Activated CD4-positive, alpha-beta T cell treated with anti-CD3 and anti-CD28 coated beads for 1 hour (primary cell): ENCODE measurements around the gene SLC5A12.

ENCODE experiments used
- DNase-seq: peaks from one replicate; pipeline ENCODE4 v3.0.0-alpha.2; 2020

SLC5A12 gene

GRCh38 chr11:26721948-26722475, at the start of gene SLC5A12:
Gene SLC5A12 (minus strand): TSS chr11:26722060. CDS start chr11:26721714, 346 bp downstream.
- no peak for DNase-seq

DNA sequence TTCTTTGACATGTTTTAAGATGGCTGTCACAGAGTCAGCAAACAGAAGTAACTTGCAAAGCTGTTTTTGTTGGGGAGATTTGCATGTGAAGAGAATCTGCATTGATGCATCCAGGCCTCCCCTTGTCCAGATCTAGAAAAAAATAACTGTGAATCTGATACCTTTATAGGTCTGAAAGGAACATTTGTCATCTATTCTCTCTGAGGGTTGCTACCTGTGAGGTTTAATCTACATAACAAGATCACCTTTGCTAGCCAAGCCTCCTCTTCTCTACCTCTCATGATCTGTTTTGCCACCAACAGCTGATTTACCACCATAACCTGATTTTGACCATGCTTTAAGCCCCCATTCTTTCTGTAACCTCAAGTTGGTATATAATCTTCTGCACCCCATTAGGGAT, 47.2 kb upstream of the SLC5A12 start:
- no peak for DNase-seq

DNA sequence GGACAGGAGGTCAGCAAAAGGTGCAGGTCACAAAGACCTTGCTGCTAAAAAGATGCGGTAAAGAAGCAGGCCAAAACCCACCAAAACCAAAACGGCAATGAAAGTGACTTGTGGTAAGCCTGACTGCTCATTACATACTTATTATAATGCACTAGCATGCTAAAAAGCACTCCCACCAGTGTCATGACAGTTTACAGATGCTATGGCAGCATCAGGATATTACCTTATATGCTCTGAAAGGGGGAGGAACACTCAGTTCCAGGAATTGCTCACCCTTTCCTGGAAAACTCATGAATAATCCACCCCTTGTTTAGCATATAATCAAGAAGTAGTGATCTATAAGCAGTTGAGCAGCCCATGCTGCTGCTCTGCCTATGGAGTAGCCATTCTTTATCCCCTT, 45.2 kb upstream of the SLC5A12 start:
- DNase-seq = no peak

DNA sequence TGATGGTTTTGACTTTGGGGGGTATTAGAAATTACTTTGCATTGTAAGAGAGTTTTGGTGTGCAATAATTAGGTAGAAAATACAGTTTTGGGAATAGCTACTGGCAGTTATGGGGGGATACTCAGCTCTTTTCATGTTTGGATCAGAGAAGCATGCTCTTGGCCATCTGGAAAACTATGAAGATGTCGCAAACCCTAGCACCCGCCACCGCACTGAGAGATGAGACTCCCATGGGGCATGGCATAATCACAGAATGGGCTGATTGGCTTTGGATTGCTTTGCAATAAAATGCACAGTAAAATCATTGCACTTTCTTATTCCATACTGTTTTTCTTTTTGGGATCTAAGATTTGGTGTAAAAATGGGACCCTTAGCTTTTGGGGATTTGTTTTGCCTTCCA, 43.5 kb upstream of the SLC5A12 start:
- no peak for DNase-seq

- DNase-seq = no peak
These were observed 43.0 kb upstream of the SLC5A12 start for GRCh38 chr11:26764825-26765224.

DNA sequence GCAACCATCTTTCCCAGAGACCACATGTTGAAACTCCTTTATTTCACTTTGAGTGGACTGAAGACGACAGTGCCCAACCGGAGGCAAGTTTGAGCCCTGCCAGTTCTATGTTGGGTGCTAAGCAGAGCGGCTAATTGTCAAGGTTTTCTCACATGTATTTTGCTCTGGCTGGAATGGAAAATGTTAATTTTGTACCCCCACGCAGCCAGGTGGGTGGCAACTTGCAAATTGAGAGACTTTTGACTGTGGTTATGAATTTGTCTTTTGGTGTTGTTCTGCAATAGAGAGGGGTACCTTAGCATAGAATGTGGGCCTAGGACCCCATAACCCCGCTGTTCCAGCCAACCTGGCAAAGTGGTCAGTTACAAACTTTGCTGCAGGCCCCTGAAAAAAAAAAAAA, 42.5 kb upstream of the SLC5A12 start:
- DNase-seq = no peak

GRCh38 chr11:26762089-26762488, 40.2 kb upstream of the SLC5A12 start:
- no peak for DNase-seq

DNA sequence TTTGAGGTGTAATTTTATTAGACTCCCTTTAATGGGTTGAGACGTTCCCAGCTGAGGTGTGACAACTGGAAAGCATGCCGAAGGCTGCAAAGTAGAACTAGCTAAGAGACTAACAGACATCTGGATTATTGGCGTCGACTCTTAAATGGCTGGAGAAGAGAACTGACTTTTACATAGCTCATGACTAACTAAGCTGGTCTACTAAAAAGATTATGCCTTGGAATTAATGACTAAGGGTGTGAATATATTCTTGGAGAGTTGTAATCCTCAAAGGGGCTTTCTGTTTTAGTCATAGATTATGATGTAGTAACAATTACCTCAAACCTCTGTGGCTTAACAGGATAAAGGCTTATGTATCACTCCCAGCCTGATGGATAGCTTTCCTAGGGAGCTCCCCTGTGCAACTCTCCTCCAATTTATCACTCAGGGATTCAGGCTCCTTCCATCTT, 39.5 kb upstream of the SLC5A12 start:
- DNase-seq = no peak

DNA sequence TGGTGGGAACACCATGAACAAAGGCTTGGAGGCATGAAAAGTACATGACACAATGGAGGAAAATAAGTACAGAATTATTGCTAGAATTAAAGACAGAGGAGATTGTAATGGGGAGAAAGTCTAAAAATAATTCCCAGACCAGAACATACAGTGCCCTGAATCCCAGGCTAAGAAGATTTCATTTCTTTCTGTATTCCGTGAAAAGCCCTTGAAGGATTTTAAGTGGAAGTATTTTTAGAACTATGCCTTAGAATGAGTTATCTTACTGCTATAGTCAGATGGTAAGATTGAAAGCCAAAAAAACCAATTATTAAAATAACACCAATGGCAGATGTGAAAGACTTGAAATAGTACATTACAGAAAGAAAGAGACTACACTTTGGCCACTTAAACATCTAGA, 36.1 kb upstream of the SLC5A12 start:
- no peak for DNase-seq

GRCh38 chr11:26755762-26756161, 33.9 kb upstream of the SLC5A12 start:
- no peak for DNase-seq

GRCh38 chr11:26753723-26754504, 32.1 kb upstream of the SLC5A12 start:
- DNase-seq = no peak

GRCh38 chr11:26749927-26750326, 28.1 kb upstream of the SLC5A12 start:
- no peak for DNase-seq

DNA sequence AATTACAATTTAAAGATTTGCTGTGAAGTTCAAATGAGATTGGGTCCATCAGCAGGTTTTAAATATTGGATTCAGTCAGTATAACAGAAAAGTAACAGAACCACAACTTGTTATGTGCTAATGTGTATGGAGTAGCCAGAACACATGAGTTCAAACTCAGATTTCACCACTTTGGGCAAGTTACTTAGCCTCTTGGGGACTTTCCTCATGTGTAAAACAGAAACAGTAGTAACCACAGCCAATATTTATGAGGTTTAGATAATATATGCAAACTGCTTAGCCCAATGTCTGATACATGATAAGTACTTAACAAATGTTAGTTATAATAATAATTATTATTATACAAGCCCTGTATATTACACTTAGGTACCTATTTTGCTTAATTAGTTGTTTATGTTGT, 21.8 kb upstream of the SLC5A12 start:
- no peak for DNase-seq

GRCh38 chr11:26742966-26743365, 21.1 kb upstream of the SLC5A12 start:
- no peak for DNase-seq

- no peak for DNase-seq
These were observed 19.2 kb upstream of the SLC5A12 start for GRCh38 chr11:26741036-26741435.

DNA sequence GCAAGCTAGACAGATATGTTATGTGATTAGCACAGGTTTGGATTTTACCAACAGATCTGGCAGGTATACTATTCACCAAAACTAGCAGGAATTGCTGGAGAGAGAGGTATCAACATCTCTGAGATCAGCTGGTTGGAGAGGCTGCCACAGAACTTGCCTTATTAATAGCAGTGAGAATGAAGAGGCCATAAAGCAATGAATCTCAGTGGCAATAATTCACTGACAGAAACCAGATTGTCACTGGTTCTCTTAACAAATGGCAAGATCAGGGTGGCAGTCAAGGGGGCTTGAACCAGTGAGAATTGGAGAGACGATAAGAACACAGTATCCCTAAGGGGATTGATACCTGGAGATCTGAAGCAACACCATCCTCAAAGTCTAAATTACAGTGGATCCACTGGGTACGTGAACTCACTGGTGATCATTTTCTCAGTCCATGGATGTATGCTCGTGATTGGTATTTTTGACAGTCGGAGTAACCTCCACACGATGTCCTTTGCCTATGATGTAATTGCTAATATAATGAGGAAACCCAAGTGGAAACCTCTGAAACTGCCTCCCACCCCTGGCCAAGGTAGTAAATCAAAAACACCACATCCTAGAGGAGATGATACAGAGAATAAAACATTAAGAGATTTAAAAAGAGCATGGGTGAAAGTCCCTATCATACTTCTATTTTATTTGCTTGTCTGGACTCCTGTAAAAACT, 17.7 kb upstream of the SLC5A12 start:
- no peak for DNase-seq

DNA sequence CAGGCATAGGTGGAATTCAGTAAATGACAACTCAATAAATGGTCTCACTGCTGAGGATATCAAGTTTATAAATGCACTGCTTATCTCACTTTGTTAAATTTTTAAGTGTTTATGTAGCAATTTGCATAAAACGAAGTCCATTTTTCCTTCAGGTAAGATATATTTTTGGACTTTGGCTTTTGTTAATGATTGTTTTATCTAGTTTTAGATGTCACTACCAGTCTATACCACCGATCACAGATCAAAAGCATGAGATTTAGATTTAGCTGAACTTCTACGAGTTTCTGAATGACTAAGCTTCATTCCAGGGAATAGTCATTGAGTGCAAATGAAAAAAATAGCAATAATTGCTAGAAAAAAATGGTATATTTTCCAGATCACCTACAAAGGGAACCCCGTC, 12.8 kb upstream of the SLC5A12 start:
- no peak for DNase-seq

- no peak for DNase-seq
These were observed 9.2 kb upstream of the SLC5A12 start for GRCh38 chr11:26731084-26731456.

GRCh38 chr11:26730414-26731083, 8.7 kb upstream of the SLC5A12 start:
- DNase-seq = no peak

DNA sequence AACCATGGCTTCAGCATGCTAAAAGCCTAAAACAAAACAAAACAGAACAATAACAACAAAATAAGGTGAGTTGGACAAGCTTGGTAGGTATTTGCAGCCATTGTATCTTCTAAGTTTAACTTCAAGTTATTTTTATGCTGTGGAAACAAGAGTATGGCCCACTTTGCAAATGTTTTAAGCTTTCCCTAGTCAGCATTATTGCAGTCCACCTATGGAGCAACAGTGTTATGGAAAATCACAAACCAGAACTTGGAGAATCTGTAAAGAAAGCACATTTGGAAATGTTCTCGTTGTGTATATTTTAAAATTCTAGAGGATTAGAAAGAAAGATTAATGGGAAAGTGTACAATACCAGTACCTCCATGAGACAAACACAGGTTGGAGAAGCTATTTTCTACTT, 7.4 kb upstream of the SLC5A12 start:
- no peak for DNase-seq

GRCh38 chr11:26726960-26727359, 5.1 kb upstream of the SLC5A12 start:
- no peak for DNase-seq

GRCh38 chr11:26719998-26720397, 1.9 kb downstream of the SLC5A12 start:
- no peak for DNase-seq

- DNase-seq = no peak
These were observed 2.4 kb downstream of the SLC5A12 start for GRCh38 chr11:26719289-26719973.
